Thymus (tissue), 11 donors: ENCODE data around the gene CCDC27. TPM values are rescaled to one million over a fixed set of nuclear protein-coding genes. Genes with fewer than 3 reads are reported as not detected.
A peak's percentile ranks its signal among the peaks of the same experiment; 100 is the strongest.

Experiments used
- DNase-seq, 9 donors: peaks; one replicate each; pipeline ENCODE4 v3.0.0-alpha.2; 2013; ENCODE audit warnings: low spot score in 9 of 9, low read depth in 6 of 9, missing footprints in 1 of 9
- H3K27ac ChIP-seq, 2 donors: one replicate each; pipeline ENCODE4 v1.5.1; 2013; ENCODE audit warnings: control low read depth in 1 of 2, low read depth in 1 of 2, low read length in 1 of 2, mild to moderate bottlenecking in 1 of 2, moderate library complexity in 1 of 2
- H3K27me3 ChIP-seq, 2 donors: one replicate each; pipeline ENCODE4 v1.5.1; 2013; ENCODE audit warnings: low read length in 1 of 2; ENCODE audit not compliant: control insufficient read depth in 2 of 2, insufficient read depth in 1 of 2
- H3K36me3 ChIP-seq, 2 donors: one replicate each; pipeline ENCODE4 v1.5.1; 2013; ENCODE audit warnings: low read length in 1 of 2, mild to moderate bottlenecking in 1 of 2, moderate library complexity in 1 of 2; ENCODE audit not compliant: control insufficient read depth in 2 of 2, insufficient read depth in 2 of 2
- H3K4me1 ChIP-seq, 2 donors: one replicate each; pipeline ENCODE4 v1.5.1; 2013; ENCODE audit warnings: low read length in 2 of 2; ENCODE audit not compliant: control insufficient read depth in 2 of 2, insufficient read depth in 2 of 2
- H3K4me3 ChIP-seq, 2 donors: one replicate each; pipeline ENCODE4 v1.5.1; 2013; ENCODE audit warnings: low read length in 2 of 2, control low read depth in 1 of 2, mild to moderate bottlenecking in 1 of 2
- H3K9me3 ChIP-seq, 2 donors: one replicate each; pipeline ENCODE4 v1.5.1; 2013; ENCODE audit warnings: low read length in 1 of 2, mild to moderate bottlenecking in 1 of 2; ENCODE audit not compliant: control insufficient read depth in 2 of 2, insufficient read depth in 1 of 2
- WGBS: extraction: QIAGEN DNeasy Blood & Tissue Kit; methylation state at CpG from one replicate; pipeline ENCODE4 v1.1.7; 2013; 5-methylcytosine and 5-hydroxymethylcytosine counted together
- polyA plus RNA-seq: library from polyadenylated mRNA; stranded (reverse); fragments of 200-250 nt; gene quantifications from one replicate; pipeline ENCODE4 v1.2.3, GENCODE V29; 2013
- total RNA-seq: library from RNA; stranded (reverse); fragments of 120-200 nt; gene quantifications from one replicate; pipeline ENCODE4 v1.2.4, GENCODE V29; 2013
- donor health status: healthy.

CCDC27 gene
- total and polyA plus RNA-seq, 2 donors, result 0.02 TPM; not detected in 1

- Histone ChIP-seq H3K4me3 (no peak overlapping the region), H3K27me3 (no peaks in the 10 kb centered on the region), H3K36me3 (peaks cover 16 to 53% of the 10 kb centered on the region in 2 donors), H3K27ac (no peak overlapping the region), H3K4me1 (no peaks in the 10 kb centered on the region), H3K9me3 (no peaks in the 10 kb centered on the region)
- no peak for DNase-seq
- 97% methylated on average over 38 of the region's 38 CpGs for WGBS
Observed at GRCh38 chr1:3816331-3817137, 64.3 kb downstream of the CCDC27 start.

- H3K36me3 ChIP-seq, result peaks cover 19 to 59% of the 10 kb centered on the region in 2 donors
- H3K9me3 ChIP-seq, result no peaks in the 10 kb centered on the region
- no peaks in the 10 kb centered on the region for H3K27me3 ChIP-seq
- whole genome bisulfite sequencing, result 97% methylated on average over 17 of the region's 17 CpGs
- no peak overlapping the region for H3K4me3 ChIP-seq
- H3K27ac ChIP-seq, result no peak overlapping the region
- DNase-seq, result no peak
- H3K4me1 ChIP-seq, result no peaks in the 10 kb centered on the region
Observed at GRCh38 chr1:3817138-3817740, 65.0 kb downstream of the CCDC27 start.

DNA sequence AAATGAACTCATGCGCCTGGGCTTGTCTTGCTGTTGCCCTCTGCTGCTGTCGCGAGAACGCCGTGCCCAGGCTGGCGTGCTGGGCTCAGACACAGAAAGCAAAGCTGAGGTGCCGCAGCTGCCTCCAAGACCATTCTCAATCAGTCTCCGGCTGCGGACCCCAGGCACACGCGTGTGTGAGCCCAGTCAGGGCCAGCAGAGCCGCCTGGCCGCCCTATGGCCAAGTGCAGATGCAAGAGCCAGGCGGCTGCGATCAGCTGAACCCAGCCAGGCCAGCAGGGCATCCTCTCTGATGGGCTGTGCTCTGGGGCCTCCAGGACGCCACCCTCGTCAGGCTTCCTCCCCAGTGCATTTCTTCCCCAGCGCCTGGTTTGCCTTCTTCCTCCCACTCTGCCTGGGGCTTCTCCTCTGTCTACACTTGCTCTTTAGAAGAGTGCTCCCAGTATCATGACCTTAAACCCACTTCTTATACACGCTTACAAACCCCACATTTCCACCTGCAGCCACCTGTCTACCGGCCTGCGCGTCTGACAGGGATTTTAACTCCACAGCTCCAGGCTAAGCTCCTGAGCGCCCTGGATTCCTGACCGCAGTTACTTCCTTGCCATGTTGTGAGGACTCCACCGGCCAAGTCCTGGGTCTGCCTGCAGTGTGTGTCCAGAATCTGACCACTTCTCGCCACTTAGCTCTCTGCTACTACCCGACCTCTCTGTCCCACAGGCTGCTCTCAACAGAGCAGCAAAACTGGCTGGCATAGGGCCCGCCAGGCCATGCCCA, 65.8 kb downstream of the CCDC27 start:
- H3K27ac ChIP-seq, result no peak overlapping the region
- H3K36me3 ChIP-seq, result peaks cover 25 to 66% of the 10 kb centered on the region in 2 donors
- H3K27me3 ChIP-seq, result no peaks in the 10 kb centered on the region
- H3K4me1 ChIP-seq, result no peaks in the 10 kb centered on the region
- no peak for DNase-seq
- 96% methylated on average over 28 of the region's 28 CpGs for WGBS
- H3K9me3 ChIP-seq, result no peaks in the 10 kb centered on the region
- no peak overlapping the region for H3K4me3 ChIP-seq

DNA sequence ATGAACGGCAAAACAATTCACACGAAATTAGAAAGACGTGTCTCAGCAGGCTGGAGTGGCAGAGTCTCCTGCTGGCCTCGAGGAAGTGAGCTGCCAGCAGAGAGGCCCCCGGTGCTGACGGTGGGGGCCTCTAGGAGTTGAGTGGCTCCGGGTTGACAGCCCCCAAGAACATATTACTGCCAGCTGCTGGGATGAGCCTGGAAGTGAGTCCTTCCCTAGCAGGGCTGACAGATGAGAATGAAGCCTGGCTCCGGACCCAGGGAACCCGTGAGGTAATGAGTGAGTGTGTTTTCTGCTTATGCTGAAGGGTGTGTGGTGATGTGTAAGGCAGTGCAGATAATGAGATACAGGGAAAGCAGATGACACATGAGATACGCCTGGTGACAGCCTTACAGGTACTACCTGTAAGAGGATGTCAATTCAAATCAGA, 67.5 kb downstream of the CCDC27 start:
- H3K4me1 ChIP-seq, result no peaks in the 10 kb centered on the region
- peak overlapping the region in 1 of 2 donors; percentile 32 for H3K27ac ChIP-seq
- H3K4me3 ChIP-seq, result no peak overlapping the region
- no peaks in the 10 kb centered on the region for H3K27me3 ChIP-seq
- peaks cover 24 to 70% of the 10 kb centered on the region in 2 donors for H3K36me3 ChIP-seq
- DNase-seq, result no peak
- 80% methylated on average over 10 of the region's 10 CpGs for WGBS
- no peaks in the 10 kb centered on the region for H3K9me3 ChIP-seq

- Histone ChIP-seq H3K4me1 (no peaks in the 10 kb centered on the region), H3K9me3 (no peaks in the 10 kb centered on the region), H3K27me3 (no peaks in the 10 kb centered on the region), H3K4me3 (no peak overlapping the region), H3K36me3 (peaks cover 19 to 68% of the 10 kb centered on the region in 2 donors), H3K27ac (no peak overlapping the region)
- WGBS, result 97% methylated on average over 8 of the region's 8 CpGs
- no peak for DNase-seq
Observed at GRCh38 chr1:3820316-3820715, 68.1 kb downstream of the CCDC27 start.

DNA sequence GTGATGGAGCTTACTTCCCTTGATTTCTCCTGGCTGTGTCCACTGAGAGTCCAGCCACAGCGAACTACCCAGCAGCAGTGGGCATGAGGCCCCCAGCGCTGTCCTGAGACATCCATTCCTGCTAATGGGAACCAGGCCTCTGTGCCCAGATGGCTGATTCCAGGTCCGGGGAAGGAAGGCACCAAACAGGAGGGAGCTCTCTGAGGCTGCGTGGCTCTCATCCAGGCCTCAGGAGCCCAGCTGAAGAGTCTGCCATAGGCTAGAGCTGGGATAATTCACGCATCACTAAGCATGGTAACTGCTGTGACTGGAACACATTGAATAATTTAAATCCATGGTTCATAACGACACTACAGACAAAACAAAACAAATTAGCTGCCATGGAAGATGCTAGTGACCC, 68.8 kb downstream of the CCDC27 start:
- DNase-seq, result no peak
- Histone ChIP-seq H3K9me3 (no peaks in the 10 kb centered on the region), H3K27ac (no peak overlapping the region), H3K4me1 (no peaks in the 10 kb centered on the region), H3K36me3 (peaks cover 25 to 68% of the 10 kb centered on the region in 2 donors), H3K4me3 (no peak overlapping the region), H3K27me3 (no peaks in the 10 kb centered on the region)
- WGBS, result 94% methylated on average over 6 of the region's 6 CpGs

Other genes starting within 250 kb of the CCDC27 start
- gene MEGF6, start 140.9 kb upstream of the CCDC27 start, total RNA-seq, result 9.6 TPM
- 35.2 TPM for gene MEGF6, start 140.9 kb upstream of the CCDC27 start, polyA plus RNA-seq
- 8.5 TPM for gene TPRG1L, start 127.4 kb upstream of the CCDC27 start, total RNA-seq
- gene TPRG1L, start 127.4 kb upstream of the CCDC27 start, polyA plus RNA-seq, result 37.1 TPM
- gene WRAP73, start 102.3 kb upstream of the CCDC27 start, total RNA-seq, result 19.7 TPM
- 25.9 TPM for gene WRAP73, start 102.3 kb upstream of the CCDC27 start, polyA plus RNA-seq
- 2.6 TPM for gene TP73, start 99.9 kb upstream of the CCDC27 start, total RNA-seq
- 2.9 TPM for gene TP73, start 99.9 kb upstream of the CCDC27 start, polyA plus RNA-seq
- 6.9 TPM for gene SMIM1, start 20.3 kb downstream of the CCDC27 start, total RNA-seq
- gene SMIM1, start 20.3 kb downstream of the CCDC27 start, polyA plus RNA-seq, result 7.0 TPM
- gene LRRC47, start 44.0 kb downstream of the CCDC27 start, total RNA-seq, result 20.6 TPM
- 30.6 TPM for gene LRRC47, start 44.0 kb downstream of the CCDC27 start, polyA plus RNA-seq
- gene CEP104, start 104.8 kb downstream of the CCDC27 start, total RNA-seq, result 12.8 TPM
- gene CEP104, start 104.8 kb downstream of the CCDC27 start, polyA plus RNA-seq, result 11.7 TPM
- gene DFFB, start 105.0 kb downstream of the CCDC27 start, total RNA-seq, result 4.5 TPM
- 6.7 TPM for gene DFFB, start 105.0 kb downstream of the CCDC27 start, polyA plus RNA-seq
- 23.1 TPM for gene C1orf174, start 147.8 kb downstream of the CCDC27 start, total RNA-seq
- 19.3 TPM for gene C1orf174, start 147.8 kb downstream of the CCDC27 start, polyA plus RNA-seq